Measurements from ENCODE around the gene SH3PXD2A. TPM values are rescaled to one million over a fixed set of nuclear protein-coding genes. Genes with fewer than 3 reads are reported as not detected.

SH3PXD2A gene
- total and polyA plus RNA-seq, 8 donors: 3.9 to 16.4 (median 8.0) TPM

GRCh38 chr10:103580430-103580829, 274.9 kb downstream of the SH3PXD2A start:
- Histone ChIP-seq H3K4me1 (peaks cover 32 to 39% (median 34%) of the 10 kb centered on the region in 3 donors), H3K9me3 (no peaks in the 10 kb centered on the region), H3K27me3 (no peaks in the 10 kb centered on the region), H3K27ac (peak overlapping the region in 1 of 4 donors; percentile 12), H3K4me3 (no peak overlapping the region), H3K36me3 (no peaks in the 10 kb centered on the region)
- no peak for DNase-seq
- intact Hi-C loops (cut with DNase I): loop anchor here in 1 of 3 donors (10.0 kb wide), 1 partner anchor 166 kb away; no protein-coding TSS in a partner anchor
- FAIRE-seq: no peak
- no peak for ATAC-seq
- WGBS, 2 donors: 78 to 83% methylated on average over 7 of the region's 7 CpGs
- TF ChIP-seq, protein P1, sequence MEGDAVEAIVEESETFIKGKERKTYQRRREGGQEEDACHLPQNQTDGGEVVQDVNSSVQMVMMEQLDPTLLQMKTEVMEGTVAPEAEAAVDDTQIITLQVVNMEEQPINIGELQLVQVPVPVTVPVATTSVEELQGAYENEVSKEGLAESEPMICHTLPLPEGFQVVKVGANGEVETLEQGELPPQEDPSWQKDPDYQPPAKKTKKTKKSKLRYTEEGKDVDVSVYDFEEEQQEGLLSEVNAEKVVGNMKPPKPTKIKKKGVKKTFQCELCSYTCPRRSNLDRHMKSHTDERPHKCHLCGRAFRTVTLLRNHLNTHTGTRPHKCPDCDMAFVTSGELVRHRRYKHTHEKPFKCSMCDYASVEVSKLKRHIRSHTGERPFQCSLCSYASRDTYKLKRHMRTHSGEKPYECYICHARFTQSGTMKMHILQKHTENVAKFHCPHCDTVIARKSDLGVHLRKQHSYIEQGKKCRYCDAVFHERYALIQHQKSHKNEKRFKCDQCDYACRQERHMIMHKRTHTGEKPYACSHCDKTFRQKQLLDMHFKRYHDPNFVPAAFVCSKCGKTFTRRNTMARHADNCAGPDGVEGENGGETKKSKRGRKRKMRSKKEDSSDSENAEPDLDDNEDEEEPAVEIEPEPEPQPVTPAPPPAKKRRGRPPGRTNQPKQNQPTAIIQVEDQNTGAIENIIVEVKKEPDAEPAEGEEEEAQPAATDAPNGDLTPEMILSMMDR (IDR thresholded peaks at IDR 0.05): no peak

- Histone ChIP-seq H3K4me1 (peaks cover 32 to 39% (median 37%) of the 10 kb centered on the region in 3 donors), H3K27ac (peak overlapping the region in 1 of 4 donors; percentile 73), H3K9me3 (no peaks in the 10 kb centered on the region), H3K36me3 (no peaks in the 10 kb centered on the region), H3K4me3 (no peak overlapping the region), H3K27me3 (no peaks in the 10 kb centered on the region)
- FAIRE-seq (no peak), DNase-seq (no peak), ATAC-seq (no peak)
- 75 to 80% methylated on average over 7 of the region's 7 CpGs for WGBS, 2 donors
- TF ChIP-seq, protein P1 (IDR thresholded peaks at IDR 0.05): no peak
- intact Hi-C loops (cut with DNase I): loop anchor here in 1 of 3 donors (10.0 kb wide), 1 partner anchor 165 kb away; no protein-coding TSS in a partner anchor
Observed at GRCh38 chr10:103580011-103580410, 275.4 kb downstream of the SH3PXD2A start.

GRCh38 chr10:103578782-103579382, 276.5 kb downstream of the SH3PXD2A start:
- H3K27ac ChIP-seq: peak overlapping the region; percentile 41 to 79 (median 64)
- DNase-seq: peak; percentile 65 to 89 (median 72)

DNA sequence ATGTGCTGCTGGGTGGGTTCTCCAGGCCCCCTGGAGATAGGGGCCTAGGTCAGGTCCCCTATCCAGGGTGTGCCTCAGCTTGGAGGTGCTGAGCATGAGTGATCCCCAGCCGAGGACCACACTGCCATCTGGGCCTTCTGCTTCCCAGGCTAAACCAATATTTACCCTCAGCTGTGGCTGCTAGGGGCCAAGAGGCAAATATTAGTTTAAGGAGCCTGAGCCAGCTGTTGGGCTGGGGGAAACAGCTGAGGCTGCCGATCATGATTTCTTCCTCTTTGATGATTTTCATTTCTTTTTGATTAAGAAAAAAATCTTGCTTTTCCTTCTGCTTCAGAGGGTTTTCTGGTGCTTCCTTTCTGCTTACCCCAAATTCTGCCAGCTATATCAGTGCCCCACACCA, 278.5 kb downstream of the SH3PXD2A start:
- WGBS, 2 donors: 5 to 12% methylated on average over 2 of the region's 2 CpGs
- H3K27me3 ChIP-seq: no peaks in the 10 kb centered on the region
- DNase-seq (peak in 4 of 6 donors; percentile 67 to 75 (median 72)), ATAC-seq (peak; percentile 82 to 84 (median 84)), FAIRE-seq (no peak)
- TF ChIP-seq, protein P1 (IDR thresholded peaks at IDR 0.05): no peak
- H3K4me1 ChIP-seq: peaks cover 32 to 39% (median 37%) of the 10 kb centered on the region in 3 donors
- H3K9me3 ChIP-seq: no peaks in the 10 kb centered on the region
- H3K36me3 ChIP-seq: no peaks in the 10 kb centered on the region
- H3K4me3 ChIP-seq: no peak overlapping the region
- intact Hi-C loops (cut with DNase I): no loop called here
- peak overlapping the region in 3 of 4 donors; percentile 6 to 73 (median 8) for H3K27ac ChIP-seq

More at GRCh38 chr10:103578782-103579382, 276.5 kb downstream of the SH3PXD2A start:
- Histone ChIP-seq H3K27me3 (no peaks in the 10 kb centered on the region), H3K4me1 (peaks cover 32 to 39% (median 37%) of the 10 kb centered on the region in 3 donors), H3K4me3 (no peak overlapping the region), H3K36me3 (no peaks in the 10 kb centered on the region), H3K9me3 (no peaks in the 10 kb centered on the region)
- no peak for FAIRE-seq
- 11% methylated on average over 15 of the region's 15 CpGs for WGBS, 2 donors
- TF ChIP-seq, protein P1 (IDR thresholded peaks at IDR 0.05): no peak
- intact Hi-C loops (cut with DNase I): no loop called here
- peak; percentile 53 to 87 (median 81) for ATAC-seq

- TF ChIP-seq, protein P1 (IDR thresholded peaks at IDR 0.05): no peak
- Histone ChIP-seq H3K27ac (peak overlapping the region in 1 of 4 donors; percentile 8), H3K4me3 (no peak overlapping the region), H3K36me3 (no peaks in the 10 kb centered on the region), H3K4me1 (peaks cover 32 to 39% (median 37%) of the 10 kb centered on the region in 3 donors), H3K27me3 (no peaks in the 10 kb centered on the region), H3K9me3 (no peaks in the 10 kb centered on the region)
- no peak for DNase-seq
- FAIRE-seq: no peak
- no peak for ATAC-seq
- intact Hi-C loops (cut with DNase I): no loop called here
- WGBS, 2 donors: 83 to 95% methylated on average over 1 of the region's 1 CpG
Observed at GRCh38 chr10:103576076-103576471, 279.3 kb downstream of the SH3PXD2A start.

Data from pancreas (tissue), 10 donors.